Fibroblast of lung (primary cell): ENCODE measurements around the gene CTBP2.

Experiments used
- EZH2 ChIP-seq: IDR thresholded peaks from 2 replicates; pipeline ENCODE4 v1.5.1; 2012; ENCODE audit warnings: low read length, control low read depth, mild to moderate bottlenecking; ENCODE audit errors: missing control alignments
- TF ChIP-seq, protein P1 (sequence below), 2 donors: IDR thresholded peaks in 1 of 2; conservative IDR thresholded peaks in 1 of 2; 1 replicate in 1 of 2; 2 replicates in 1 of 2; pipeline ENCODE4 v1.5.1; 2011 to 2012; ENCODE audit warnings: low read length in 2 of 2, control low read depth in 1 of 2, inconsistent platforms in 1 of 2, low read depth in 1 of 2, mild to moderate bottlenecking in 1 of 2

DNA sequence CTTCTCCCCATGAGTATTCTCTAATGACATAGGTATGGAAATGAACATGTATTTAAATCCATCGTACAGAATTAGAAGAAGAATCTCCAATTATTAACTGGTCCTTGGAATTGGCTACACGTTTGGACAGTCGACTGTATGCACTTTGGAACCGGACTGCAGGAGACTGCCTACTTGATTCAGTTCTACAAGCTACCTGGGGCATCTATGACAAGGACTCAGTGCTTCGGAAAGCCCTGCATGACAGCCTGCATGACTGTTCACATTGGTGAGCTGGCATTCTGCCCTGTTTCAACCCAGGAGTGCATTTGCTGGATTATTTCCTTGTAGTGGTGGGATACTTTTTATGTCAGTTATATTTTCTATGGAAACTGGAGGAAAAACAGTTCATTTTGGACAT is 186.2 kb downstream of the CTBP2 start:
- TF ChIP-seq, protein P1, sequence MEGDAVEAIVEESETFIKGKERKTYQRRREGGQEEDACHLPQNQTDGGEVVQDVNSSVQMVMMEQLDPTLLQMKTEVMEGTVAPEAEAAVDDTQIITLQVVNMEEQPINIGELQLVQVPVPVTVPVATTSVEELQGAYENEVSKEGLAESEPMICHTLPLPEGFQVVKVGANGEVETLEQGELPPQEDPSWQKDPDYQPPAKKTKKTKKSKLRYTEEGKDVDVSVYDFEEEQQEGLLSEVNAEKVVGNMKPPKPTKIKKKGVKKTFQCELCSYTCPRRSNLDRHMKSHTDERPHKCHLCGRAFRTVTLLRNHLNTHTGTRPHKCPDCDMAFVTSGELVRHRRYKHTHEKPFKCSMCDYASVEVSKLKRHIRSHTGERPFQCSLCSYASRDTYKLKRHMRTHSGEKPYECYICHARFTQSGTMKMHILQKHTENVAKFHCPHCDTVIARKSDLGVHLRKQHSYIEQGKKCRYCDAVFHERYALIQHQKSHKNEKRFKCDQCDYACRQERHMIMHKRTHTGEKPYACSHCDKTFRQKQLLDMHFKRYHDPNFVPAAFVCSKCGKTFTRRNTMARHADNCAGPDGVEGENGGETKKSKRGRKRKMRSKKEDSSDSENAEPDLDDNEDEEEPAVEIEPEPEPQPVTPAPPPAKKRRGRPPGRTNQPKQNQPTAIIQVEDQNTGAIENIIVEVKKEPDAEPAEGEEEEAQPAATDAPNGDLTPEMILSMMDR (conservative IDR thresholded peaks at IDR 0.05 in 1 of 2, IDR thresholded peaks at IDR 0.05 in 1 of 2; ENCODE audit: low read depth in 1 of 2, low read length in 2 of 2), result no peak
- no peak for TF ChIP-seq EZH2
